GM18868 (cell line): ENCODE data around the gene MAFF.

Experiments used
- ATAC-seq: cut with Tn5 transposase; IDR thresholded peaks from one replicate; pipeline ENCODE4 v1.9.1; 2021; ENCODE audit warnings: mild to moderate bottlenecking, moderate library complexity; ENCODE audit not compliant: unreplicated experiment

The MAFF gene

DNA sequence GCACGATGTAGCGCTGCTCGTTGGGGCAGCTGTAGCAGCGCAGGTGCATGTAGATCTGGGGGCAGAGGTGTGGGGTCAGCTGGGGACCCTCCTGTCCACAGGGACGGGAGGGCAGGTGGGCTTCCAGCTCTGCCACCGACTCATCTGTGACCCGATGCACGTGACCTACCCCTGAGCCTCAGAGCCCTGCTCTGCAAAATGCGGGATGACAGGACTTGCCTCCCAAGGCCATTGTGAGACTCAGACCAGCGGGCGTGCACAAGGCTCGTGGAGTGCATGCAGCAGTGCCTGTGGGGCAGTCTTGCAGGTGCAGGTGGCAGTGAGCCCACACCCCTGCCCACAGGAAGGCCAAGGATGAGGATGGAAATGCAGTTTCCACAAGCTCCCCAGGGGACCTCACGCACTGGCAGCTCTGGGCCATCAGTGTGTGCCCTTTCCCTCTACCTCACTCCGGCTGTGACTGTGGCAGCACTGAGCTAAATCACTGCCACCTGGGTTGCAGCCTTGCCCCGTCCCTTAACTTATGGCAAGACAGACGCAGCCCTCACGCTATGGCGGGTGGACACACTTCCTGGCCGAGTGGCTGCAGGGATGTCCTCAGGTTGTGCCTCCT lies 44.4 kb downstream of the MAFF start:
- ATAC-seq, result no peak

DNA sequence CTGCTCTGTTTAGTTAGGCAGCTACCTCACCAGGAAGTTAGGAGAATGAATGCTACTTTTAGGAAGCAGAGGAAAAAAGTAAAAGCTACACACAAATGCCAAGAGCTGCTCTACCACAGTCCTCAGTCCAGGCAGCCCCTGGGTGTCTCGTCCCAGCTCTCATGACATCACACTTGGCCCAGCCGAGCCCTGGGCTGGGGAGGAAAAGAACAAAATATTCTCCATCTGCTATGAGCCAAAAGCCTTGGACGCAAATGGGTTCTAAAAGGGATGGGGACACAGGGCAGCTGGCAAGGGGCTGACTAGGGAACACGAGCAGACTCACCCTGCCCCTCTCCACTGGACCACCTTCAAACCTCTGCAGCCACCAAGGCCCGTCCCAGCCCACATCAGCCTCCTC lies 44.9 kb downstream of the MAFF start:
- no peak for ATAC-seq

DNA sequence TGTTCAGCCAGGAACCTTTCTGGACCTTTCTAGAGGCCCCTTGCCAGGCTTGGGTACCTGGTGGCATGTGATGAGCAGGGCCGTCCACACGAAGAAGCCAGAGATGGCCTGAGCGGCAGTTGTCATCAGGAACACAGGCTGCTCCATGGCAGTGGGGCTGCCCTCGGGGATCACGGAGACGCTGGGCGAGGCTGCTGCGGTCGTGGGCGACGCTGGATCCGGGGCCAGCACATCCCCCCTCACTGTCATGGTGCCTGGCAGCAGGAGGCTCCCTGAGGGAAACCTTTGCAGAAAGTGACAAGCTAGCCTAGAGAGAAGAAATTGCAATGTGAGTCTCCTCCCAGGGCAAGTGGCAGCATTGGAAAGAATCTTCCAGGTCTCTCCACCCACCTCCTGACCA lies 45.9 kb downstream of the MAFF start:
- no peak for ATAC-seq

- ATAC-seq, result no peak
Measured at GRCh38 chr22:38248280-38248679, 46.5 kb downstream of the MAFF start.

DNA sequence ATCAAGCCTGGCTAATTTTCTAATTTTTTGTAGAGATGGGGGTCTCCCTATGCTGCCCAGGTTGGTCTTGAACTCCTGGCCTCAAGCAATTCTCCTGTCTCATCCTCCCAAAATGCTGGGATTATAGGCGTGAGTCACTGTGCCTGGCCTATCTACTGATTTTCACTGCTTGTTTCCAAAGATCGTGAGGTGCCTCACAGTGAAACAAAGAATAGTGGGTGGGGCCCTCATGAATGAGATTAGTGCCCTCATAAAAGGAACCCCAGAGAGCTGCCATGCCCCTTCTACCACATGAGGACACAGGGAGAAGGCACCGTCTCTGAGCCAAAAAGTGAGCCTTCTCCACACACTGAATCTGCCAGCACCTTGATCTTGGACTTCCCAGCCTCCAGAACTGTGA lies 47.5 kb downstream of the MAFF start:
- no peak for ATAC-seq

DNA sequence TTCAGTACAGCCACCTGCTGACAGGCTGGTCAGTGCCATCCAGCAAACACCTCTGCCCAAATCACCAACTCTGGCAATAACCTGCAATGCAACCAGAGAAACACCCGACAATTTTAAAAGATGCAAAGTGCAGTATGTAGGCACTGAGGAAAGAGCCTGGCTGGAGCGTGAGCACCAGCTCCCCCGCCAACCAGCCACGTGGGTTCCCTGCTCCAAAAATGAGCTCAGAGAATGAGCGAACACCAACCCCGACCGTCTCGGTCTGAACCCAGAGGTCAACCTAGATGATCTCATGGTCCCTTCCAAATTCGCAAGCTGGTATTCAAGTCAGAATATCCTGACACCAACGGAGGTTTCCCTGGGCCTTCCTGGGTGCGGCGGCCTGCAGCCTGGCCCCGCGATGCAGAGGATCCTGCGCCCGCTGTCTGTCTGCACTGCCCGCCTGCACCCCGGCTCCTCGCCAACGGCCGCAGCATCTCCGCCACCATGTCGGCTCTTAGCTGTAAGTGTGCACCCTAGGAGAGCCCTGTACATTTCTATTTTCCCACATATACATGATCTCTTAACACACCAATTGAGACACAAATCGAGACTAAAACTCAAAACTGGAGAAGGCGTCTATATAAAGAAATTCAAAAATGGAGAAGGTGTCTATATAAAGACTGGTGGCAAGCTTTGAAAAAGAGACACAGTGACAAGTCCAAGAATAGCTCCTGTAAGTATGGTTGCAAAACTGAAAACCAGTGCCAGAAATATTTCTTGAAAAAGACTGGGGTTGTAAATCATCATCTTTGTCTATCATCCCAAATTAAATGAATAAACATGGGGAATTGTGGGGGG lies 48.2 kb downstream of the MAFF start:
- no peak for ATAC-seq

DNA sequence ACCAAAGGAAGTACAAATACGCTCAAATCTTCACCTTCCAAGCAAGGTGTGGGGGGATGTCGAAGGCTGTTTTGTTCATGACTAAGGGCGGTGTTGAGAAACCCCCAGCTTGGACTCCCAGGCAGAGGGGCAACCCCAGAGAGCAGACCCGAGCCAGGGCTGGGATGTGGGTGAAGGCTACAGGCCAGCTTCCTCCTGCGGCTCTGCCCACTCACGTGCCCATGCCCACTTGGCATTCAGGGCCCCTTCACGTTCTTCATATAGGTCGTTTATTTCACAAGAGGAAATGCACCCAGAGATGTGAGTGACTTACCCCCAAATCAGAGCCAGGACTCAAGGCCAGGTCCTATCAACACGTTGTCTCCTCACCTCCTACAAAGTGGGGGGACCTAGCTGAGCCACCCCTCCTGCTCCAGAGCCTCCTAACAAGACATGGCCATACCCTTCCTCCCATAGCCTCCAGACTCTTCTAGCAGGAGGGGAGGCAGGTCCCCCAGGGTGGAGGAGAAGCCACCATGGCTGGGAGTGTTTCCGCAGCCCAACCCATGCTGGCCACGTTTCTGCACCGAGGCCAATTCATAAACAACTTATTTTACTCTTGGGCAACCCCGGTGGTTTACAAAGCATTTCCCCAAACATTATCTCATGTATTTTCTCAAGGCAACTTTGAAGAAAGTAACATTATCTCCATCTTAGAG lies 49.0 kb downstream of the MAFF start:
- no peak for ATAC-seq

DNA sequence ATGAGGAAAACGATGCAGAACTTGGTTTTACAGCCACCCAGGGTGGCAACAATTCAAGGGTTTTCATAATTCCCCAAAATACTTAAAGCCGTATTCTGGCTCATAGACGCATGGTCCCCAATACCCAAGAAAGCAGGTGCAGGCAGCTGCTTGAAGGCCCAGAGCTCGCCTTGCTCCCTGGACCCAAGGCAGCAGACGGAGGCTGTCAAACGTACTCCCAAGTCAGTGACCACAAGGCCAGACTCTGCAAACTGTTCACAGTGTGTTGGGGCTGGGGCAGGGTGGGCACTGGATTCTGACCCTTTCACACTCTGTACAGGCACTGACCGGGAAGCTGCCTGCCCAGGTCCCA lies 49.5 kb downstream of the MAFF start:
- ATAC-seq, result no peak

DNA sequence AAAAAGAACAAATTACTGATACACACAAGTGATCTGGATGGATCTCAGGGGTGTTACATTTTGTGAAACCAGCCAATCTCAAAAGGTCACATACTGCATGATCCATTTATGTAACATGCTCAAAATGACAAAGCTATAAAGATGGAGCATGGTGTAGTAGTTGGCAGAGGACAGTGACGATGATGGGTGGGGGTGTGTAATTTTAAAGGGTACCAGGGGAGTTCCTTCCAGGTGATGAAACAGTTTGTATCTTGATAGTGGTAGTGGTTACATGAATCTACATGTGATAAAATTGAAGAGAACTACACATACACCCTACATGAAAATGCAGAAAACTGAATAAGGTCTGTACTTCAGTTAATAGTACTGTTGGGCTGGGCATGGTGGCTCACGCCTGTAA lies 53.9 kb downstream of the MAFF start:
- no peak for ATAC-seq

GRCh38 chr22:38257181-38257580 lies 55.4 kb downstream of the MAFF start:
- no peak for ATAC-seq

GRCh38 chr22:38257650-38258250 lies 56.0 kb downstream of the MAFF start:
- no peak for ATAC-seq

- ATAC-seq, result no peak
Measured at GRCh38 chr22:38258895-38259294, 57.1 kb downstream of the MAFF start.

DNA sequence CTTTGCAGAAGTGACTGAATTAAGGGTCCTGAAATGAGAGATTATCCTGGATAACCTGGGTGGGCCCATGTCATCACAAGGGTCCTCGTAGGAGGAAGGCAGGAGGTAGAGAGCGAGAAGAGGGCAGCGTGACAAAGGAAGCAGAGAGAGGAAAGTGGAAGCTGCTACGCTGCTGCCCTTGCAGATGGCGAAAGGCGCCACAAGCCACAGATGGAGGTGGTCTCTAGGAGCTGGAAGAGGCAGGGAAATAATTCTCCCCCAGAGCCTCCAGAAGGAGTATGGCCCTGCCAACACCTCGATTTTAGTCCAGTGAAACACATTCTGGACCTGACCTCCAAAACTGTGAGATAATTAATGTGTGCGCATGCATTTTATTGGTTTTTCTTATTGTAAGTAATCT lies 57.6 kb downstream of the MAFF start:
- no peak for ATAC-seq

DNA sequence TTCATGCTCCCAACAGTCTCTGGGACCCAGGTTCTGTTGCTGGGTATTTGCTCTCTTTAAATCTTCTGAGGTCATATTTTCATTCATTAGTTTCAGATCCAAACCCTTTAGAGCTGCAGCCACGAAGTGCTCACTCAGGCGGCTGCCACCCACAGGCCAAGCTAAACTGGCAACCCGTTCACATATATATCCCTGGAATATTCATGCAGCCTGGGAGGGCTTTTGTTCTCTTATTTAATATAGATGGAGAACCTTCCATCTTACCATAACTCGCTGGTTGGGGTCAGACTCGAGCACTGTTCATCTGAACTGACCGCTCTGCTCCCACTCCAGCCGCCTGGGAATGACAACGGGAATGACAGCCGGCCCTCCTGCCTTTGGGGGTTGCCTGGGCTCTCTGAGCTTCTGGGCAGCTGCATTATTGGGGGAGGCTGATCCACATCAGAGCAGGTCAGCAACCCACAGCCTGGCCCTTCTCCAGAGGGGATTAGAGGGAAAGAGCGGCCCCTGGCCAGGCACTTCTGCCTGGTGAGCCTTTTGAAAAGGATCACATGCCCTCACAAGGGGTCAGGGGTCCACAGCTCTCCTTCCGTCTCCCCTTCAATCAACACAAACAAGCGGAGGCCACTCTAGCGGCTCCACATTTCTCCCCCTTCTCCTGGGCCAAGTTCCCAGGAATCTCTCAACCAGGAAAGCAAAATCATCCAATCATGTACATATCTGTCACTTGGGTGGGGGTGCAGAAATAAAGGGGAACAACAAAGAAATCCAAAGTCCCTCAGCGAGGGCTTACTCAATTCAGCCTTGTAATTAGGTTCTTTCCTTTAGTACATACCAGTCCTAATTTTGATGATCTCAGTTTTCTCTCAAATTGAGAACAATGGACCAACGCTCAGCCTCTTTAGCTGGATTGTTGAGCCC lies 59.2 kb downstream of the MAFF start:
- ATAC-seq, result no peak

DNA sequence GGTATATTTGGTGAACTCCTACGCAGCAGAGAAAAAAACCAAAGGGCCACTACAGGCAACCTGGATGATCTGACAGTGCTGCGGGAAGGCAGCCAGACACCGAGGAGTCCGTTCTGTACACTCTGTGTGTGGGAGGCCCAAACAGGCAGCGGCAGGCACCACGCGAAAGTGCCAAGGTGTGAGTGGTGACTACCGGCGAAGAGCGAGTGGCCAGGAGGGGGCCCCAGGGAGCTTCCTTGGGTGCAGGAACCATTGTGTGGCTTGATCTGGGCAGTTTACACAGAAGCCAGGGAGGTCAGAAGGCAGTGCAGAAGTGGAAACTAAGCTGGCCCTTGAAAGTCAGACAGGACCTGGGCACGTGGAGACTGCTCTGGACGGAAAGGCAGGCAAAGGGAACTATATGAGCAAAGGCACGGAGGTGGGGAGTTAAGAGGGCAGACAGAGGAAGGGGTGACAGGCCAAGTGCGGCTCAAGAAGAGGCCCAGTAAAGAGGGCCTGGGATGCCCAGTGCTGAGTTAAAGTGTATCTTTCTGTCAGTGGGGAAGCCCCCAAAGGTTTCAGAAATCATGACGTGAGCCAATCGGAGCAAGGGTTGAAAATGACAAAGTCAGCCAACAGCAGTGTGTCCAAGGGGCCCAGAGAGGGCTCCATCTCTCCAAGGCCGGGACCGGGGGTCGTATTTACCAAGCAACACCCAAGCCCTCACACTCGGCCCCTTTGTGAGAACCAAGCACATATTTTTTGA lies 60.4 kb downstream of the MAFF start:
- ATAC-seq, result no peak

- no peak for ATAC-seq
Measured at GRCh38 chr22:38264322-38264843, 62.6 kb downstream of the MAFF start.
